HG03439 (cell line): ENCODE data around the gene PRDM13.
"Not testable (repeated sequence)": the region's sequence is repeated elsewhere in the genome, so short reads cannot be mapped to it uniquely, and the experiment has no call there.

Experiments used
- ATAC-seq: cut with Tn5 transposase; IDR thresholded peaks from one replicate; pipeline ENCODE4 v1.9.1; 2021; ENCODE audit warnings: mild to moderate bottlenecking, moderate library complexity; ENCODE audit not compliant: unreplicated experiment

PRDM13 gene

GRCh38 chr6:99622044-99622443 lies 15.4 kb downstream of the PRDM13 start:
- not testable (repeated sequence) for ATAC-seq

- ATAC-seq: no peak
Measured at GRCh38 chr6:99629293-99629692, 22.7 kb downstream of the PRDM13 start.

GRCh38 chr6:99637629-99638028 lies 31.0 kb downstream of the PRDM13 start:
- ATAC-seq: no peak

DNA sequence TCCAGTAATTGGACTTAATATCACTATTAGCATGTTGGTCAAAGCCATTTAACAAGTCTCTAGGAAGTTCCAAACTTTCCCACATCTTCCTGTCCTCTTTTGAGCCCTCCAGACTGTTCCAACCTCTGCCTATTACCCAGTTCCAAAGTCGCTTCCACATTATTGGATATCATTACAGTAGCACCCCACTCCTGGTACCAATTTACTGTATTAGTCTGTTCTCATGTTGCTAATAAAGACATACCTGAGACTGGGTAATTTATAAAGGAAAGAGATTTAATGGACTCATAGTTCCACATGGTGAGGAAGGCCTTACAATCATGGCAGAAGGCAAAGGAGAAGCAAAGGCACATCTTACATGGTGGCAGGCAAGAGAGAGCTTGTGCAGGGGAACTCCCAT lies 31.7 kb downstream of the PRDM13 start:
- ATAC-seq: not testable (repeated sequence)

- ATAC-seq: no peak
Measured at GRCh38 chr6:99641270-99641669, 34.6 kb downstream of the PRDM13 start.

- no peak for ATAC-seq
Measured at GRCh38 chr6:99645986-99646385, 39.4 kb downstream of the PRDM13 start.

- ATAC-seq: not testable (repeated sequence)
Measured at GRCh38 chr6:99650091-99650571, 43.5 kb downstream of the PRDM13 start.

- ATAC-seq: no peak
Measured at GRCh38 chr6:99660206-99660605, 53.6 kb downstream of the PRDM13 start.

- ATAC-seq: no peak
Measured at GRCh38 chr6:99661870-99662269, 55.2 kb downstream of the PRDM13 start.

GRCh38 chr6:99662616-99663015 lies 56.0 kb downstream of the PRDM13 start:
- ATAC-seq: no peak
